Measurements from ENCODE around the gene CDK15. TPM values are rescaled to one million over a fixed set of nuclear protein-coding genes. Genes with fewer than 3 reads are reported as not detected.

CDK15 gene
- total and polyA plus RNA-seq, 9 of the 15 experiments (the other 6 are each of a cell fraction or from before 2014, with no cell fraction given): not detected

DNA sequence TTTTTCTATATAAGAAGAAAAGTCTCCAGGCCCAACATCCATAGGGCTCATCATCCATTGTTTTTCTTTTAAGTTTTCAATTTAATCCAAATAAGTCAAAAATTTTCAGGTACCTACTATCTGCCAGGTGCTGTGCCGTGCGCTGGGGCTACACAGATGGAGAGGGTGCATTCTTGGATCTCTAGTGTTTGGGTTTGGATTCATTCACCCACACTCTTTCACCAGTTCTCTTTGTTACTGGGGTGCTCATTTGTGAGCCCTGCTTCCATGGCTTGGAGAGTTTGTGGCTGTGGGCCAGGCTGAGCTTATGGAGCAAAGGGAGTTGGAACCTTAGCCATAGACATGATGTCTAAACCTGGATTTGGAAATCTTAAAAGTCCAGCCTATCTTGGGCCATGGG lies 51.0 kb downstream of the CDK15 start:
- intact Hi-C loops (cut with micrococcal nuclease): loop anchor here (5.0 kb wide), 1 partner anchor 60 kb away; no protein-coding TSS in a partner anchor
- no peak overlapping the region for H3K27ac ChIP-seq (ENCODE audit: extremely low read depth, low read depth, low read length)

More for the DNA sequence above, 51.0 kb downstream of the CDK15 start:
- Histone ChIP-seq H2AFZ (ENCODE audit: low read depth, low read length) (no peak overlapping the region), H3K9me3 (replicated peaks; ENCODE audit: control insufficient read depth, insufficient read depth, low read depth, low read length) (no peaks in the 10 kb centered on the region), H3K27me3 (ENCODE audit: control insufficient read depth in 2 of 2, insufficient read depth in 2 of 2, low read length in 2 of 2) (peaks cover 3 to 26% of the 10 kb centered on the region in 2 experiments; a peak in 4 of 5 replicates), H3K36me3 (ENCODE audit: control insufficient read depth, insufficient read depth, low read length) (no peaks in the 10 kb centered on the region), H3K4me2 (ENCODE audit: insufficient read depth, low read length) (no peak overlapping the region), H3K9ac (ENCODE audit: insufficient read depth in 1 of 2, low read depth in 2 of 2, low read length in 2 of 2) (no peak overlapping the region), H3K9me1 (ENCODE audit: control insufficient read depth, insufficient read depth, low read length) (no peaks in the 10 kb centered on the region), H3K4me3 (no peak overlapping the region), H3K4me1 (replicated peaks in 1 of 2; ENCODE audit: control insufficient read depth in 2 of 2, insufficient read depth in 2 of 2, low read length in 2 of 2) (no peaks in the 10 kb centered on the region; a peak in 1 of 5 replicates), H3K79me2 (ENCODE audit: control insufficient read depth, insufficient read depth, low read length) (no peaks in the 10 kb centered on the region), H4K20me1 (replicated peaks; ENCODE audit: control insufficient read depth, insufficient read depth, low read length) (no peaks in the 10 kb centered on the region)
- FAIRE-seq (no peak), ATAC-seq (no peak), DNase-seq (ENCODE audit: extremely low read depth in 1 of 4, low spot score in 3 of 4) (no peak)
- CTCF ChIA-PET (ENCODE audit: low intra/inter-chr PET ratio): no interaction called here
- no peak for TF ChIP-seq U2AF1 (optimal IDR thresholded peaks at IDR 0.05; ENCODE audit: low read depth, low read length)
- TF ChIP-seq FOXA1 (IDR thresholded peaks at IDR 0.05; ENCODE audit: borderline replicate concordance): no peak
- no peak for TF ChIP-seq EZH2 (IDR thresholded peaks at IDR 0.05; ENCODE audit: borderline replicate concordance, low read depth, low read length)
- no peak for TF ChIP-seq HLTF (IDR thresholded peaks at IDR 0.05)
- no peak for TF ChIP-seq ZNF143 (CRISPR knock-in tag; IDR thresholded peaks at IDR 0.05)
- no peak for TF ChIP-seq TGIF2 (CRISPR knock-in tag; IDR thresholded peaks at IDR 0.05)
- no peak for TF ChIP-seq SMARCA4 (IDR thresholded peaks at IDR 0.05)
- no peak for TF ChIP-seq RBBP5 (IDR thresholded peaks at IDR 0.05; ENCODE audit: borderline replicate concordance, insufficient read depth, low read length, poor library complexity, severe bottlenecking)
- no peak for TF ChIP-seq NFE2L1 (tag; IDR thresholded peaks at IDR 0.05; ENCODE audit: borderline replicate concordance, low read depth)
- TF ChIP-seq, protein P1, sequence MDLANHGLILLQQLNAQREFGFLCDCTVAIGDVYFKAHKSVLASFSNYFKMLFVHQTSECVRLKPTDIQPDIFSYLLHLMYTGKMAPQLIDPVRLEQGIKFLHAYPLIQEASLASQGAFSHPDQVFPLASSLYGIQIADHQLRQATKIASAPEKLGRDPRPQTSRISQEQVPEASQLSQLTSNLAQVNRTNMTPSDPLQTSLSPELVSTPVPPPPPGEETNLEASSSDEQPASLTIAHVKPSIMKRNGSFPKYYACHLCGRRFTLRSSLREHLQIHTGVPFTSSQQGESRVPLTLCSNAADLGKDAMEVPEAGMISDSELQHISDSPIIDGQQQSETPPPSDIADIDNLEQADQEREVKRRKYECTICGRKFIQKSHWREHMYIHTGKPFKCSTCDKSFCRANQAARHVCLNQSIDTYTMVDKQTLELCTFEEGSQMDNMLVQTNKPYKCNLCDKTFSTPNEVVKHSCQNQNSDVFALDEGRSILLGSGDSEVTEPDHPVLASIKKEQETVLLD (IDR thresholded peaks at IDR 0.05): no peak
- TF ChIP-seq ARID1B (IDR thresholded peaks at IDR 0.05): no peak
- no peak for TF ChIP-seq E2F4 (CRISPR knock-in tag; IDR thresholded peaks at IDR 0.05; ENCODE audit: low read depth)
- TF ChIP-seq CHAMP1 (IDR thresholded peaks at IDR 0.05): no peak
- TF ChIP-seq HDAC6 (IDR thresholded peaks at IDR 0.05; ENCODE audit: low read depth, low read length): no peak
- 0% methylated on average over 2 of the region's 2 CpGs for WGBS (ENCODE audit: insufficient coverage, low coverage, missing lambda C conversion rate)
- POLR2A ChIA-PET: no interaction called here
- in situ Hi-C loops (cut with MboI): loop anchor here (10.0 kb wide), 1 partner anchor 327 kb away; no protein-coding TSS in a partner anchor
- no TSS peak for BruUV-seq (replicated peaks)

Data from K562 (cell line).